Measurements from ENCODE around the gene OARD1.

The OARD1 gene

DNA sequence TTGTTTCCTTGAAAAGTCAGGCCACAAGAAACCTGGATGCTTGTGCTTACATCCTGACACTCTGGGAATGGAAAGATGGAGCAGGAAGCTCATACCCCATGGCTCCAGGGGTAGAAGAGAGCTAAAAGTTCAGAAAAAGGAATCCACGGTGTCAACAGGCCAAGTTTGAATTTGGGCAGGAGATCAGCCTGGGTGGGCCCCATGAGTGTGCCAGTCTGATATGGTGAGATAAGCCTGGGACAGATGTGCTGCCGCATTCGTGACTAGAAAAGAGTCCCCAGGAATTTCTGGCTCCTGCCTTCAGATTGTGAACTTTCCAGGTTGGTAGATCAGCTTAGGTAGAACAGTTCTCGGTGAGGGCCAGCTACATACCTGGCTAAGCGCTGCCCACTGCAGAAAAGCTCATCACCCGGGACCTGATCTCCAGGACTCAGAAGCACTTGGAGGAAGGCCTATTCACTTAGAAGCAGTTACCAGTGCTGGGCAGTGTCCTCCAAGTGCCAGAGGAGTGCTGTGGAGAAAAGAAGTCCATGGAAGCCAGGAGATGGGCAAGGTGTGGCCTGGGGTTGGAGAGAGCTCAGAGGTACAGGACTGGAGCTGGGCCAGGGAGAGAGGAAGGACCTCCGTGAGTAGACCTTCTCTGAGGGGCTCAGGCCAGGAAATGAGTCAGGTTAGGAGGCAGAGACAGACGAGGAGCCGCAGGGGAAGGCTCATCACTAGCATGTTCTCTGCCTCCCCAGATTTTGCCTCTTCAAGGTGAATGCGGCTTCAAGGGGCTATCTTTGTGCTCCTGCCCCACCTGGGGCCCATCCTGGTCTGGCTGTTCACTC, 29.7 kb downstream of the OARD1 start, which contains the start of gene TSPO2:
TSPO2 (plus strand) TSS at position 242 of the 830 bp plus-strand sequence; CDS start at position 761, 519 bp downstream.
- ChIA-PET POLR2A (interaction anchor here (1.2 kb wide), 1 partner anchor 15 kb away, joined by 3 read pairs; no protein-coding TSS in a partner anchor), CTCF (interaction anchor here (0.5 to 8.3 kb wide), 5 partner anchors 10 to 1318 kb away, joined by 3 to 146 read pairs (median 4); partner anchors contain the start of gene APOBEC2)
- Histone ChIP-seq H3K9me3 (ENCODE audit: control insufficient read depth, insufficient read depth, low read depth, low read length) (no peaks in the 10 kb centered on the region), H3K27ac (ENCODE audit: extremely low read depth, low read depth, low read length) (no peak within 1 kb of the TSS), H3K4me3 (ENCODE audit: low read depth, low read length) (no peak within 1 kb of the TSS), H3K4me1 (ENCODE audit: control insufficient read depth, insufficient read depth, low read length) (no peaks in the 10 kb centered on the region), H3K36me3 (ENCODE audit: control insufficient read depth in 2 of 2, insufficient read depth in 1 of 2, low read length in 2 of 2) (no peaks in the 10 kb centered on the region)
- TF ChIP-seq ZNF544 (tag by site-specific recombination; IDR thresholded peaks at IDR 0.05) (no peak), GLIS2 (tag by site-specific recombination; IDR thresholded peaks at IDR 0.05) (no peak), ZBTB20 (tag by site-specific recombination; IDR thresholded peaks at IDR 0.05) (no peak), ZNF555 (tag by site-specific recombination; conservative IDR thresholded peaks at IDR 0.05) (no peak), ZNF416 (tag by site-specific recombination; IDR thresholded peaks at IDR 0.05) (no peak), ZNF558 (tag by site-specific recombination; IDR thresholded peaks at IDR 0.05) (no peak), ZNF138 (tag by site-specific recombination; IDR thresholded peaks at IDR 0.05; ENCODE audit: borderline replicate concordance) (no peak), ZNF19 (tag by site-specific recombination; IDR thresholded peaks at IDR 0.05; ENCODE audit: low read depth) (no peak), ZNF488 (tag by site-specific recombination; IDR thresholded peaks at IDR 0.05) (no peak), GLI4 (tag by site-specific recombination; IDR thresholded peaks at IDR 0.05) (no peak), ZNF350 (tag by site-specific recombination; IDR thresholded peaks at IDR 0.05) (no peak), PRDM4 (tag by site-specific recombination; IDR thresholded peaks at IDR 0.05) (no peak), YY2 (tag by site-specific recombination; IDR thresholded peaks at IDR 0.05) (no peak), ZBTB6 (tag by site-specific recombination; IDR thresholded peaks at IDR 0.05) (no peak), SCRT1 (tag by site-specific recombination; IDR thresholded peaks at IDR 0.05; ENCODE audit: borderline replicate concordance) (no peak), ZNF221 (tag by site-specific recombination; IDR thresholded peaks at IDR 0.05; ENCODE audit: borderline replicate concordance) (no peak), ZNF202 (tag by site-specific recombination; IDR thresholded peaks at IDR 0.05; ENCODE audit: borderline replicate concordance) (no peak)
- TF ChIP-seq, protein P1, sequence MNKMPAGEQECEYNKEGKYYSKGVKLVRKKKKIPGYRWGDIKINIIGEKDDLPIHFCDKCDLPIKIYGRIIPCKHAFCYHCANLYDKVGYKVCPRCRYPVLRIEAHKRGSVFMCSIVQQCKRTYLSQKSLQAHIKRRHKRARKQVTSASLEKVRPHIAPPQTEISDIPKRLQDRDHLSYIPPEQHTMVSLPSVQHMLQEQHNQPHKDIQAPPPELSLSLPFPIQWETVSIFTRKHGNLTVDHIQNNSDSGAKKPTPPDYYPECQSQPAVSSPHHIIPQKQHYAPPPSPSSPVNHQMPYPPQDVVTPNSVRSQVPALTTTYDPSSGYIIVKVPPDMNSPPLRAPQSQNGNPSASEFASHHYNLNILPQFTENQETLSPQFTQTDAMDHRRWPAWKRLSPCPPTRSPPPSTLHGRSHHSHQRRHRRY (tag by site-specific recombination; IDR thresholded peaks at IDR 0.05): no peak

DNA sequence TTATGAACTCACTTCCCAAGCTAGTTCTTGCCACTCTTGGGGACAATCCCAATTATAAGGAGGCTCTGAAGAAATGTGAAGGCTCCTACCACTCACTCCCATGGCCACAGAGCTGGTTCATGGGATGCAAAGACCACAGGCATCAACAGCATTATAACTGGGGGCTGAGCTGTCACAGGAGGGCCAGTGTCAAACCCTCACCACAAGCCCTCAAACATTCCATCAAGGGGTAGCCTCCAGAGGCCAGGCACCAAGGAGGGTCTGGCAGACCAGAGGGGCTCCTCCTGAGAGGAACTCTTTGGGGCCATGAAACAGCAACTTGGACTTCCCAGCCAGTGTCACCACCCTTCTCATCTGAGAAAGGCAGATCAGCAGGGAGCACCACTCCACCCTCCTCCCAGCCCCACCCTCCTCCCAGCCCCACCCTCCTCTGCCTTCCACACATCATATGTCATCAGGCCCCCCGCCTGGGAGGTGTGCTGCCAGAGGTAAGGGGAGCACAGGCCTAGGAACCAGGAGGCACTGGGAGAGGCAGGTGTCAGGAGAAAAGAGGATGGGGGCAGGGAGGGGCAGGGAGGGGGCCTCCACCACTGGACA, 31.1 kb downstream of the OARD1 start:
- H3K4me3 ChIP-seq (ENCODE audit: low read depth, low read length): no peak overlapping the region
- TF ChIP-seq KLF1 (tag by site-specific recombination; IDR thresholded peaks at IDR 0.05): peak; percentile 78
- no peak for TF ChIP-seq ZNF530 (tag by site-specific recombination; IDR thresholded peaks at IDR 0.05; ENCODE audit: low read depth)
- H3K27ac ChIP-seq (ENCODE audit: extremely low read depth, low read depth, low read length): no peak overlapping the region
- CTCF ChIA-PET: interaction anchor here (0.5 to 8.3 kb wide), 10 partner anchors 8 to 490 kb away, joined by 3 to 146 read pairs (median 5); partner anchors contain the start of gene APOBEC2
- no peaks in the 10 kb centered on the region for H3K36me3 ChIP-seq (ENCODE audit: control insufficient read depth in 2 of 2, insufficient read depth in 1 of 2, low read length in 2 of 2)
- no peaks in the 10 kb centered on the region for H3K9me3 ChIP-seq (ENCODE audit: control insufficient read depth, insufficient read depth, low read depth, low read length)
- no peaks in the 10 kb centered on the region for H3K4me1 ChIP-seq (ENCODE audit: control insufficient read depth, insufficient read depth, low read length)
- POLR2A ChIA-PET: no interaction called here

Measured in HEK293 (cell line).